HG02623 (cell line): Measurements from ENCODE around the gene ANAPC1.
"Not testable (repeated sequence)": the region's sequence is repeated elsewhere in the genome, so short reads cannot be mapped to it uniquely, and the experiment has no call there.

ENCODE experiments used
- ATAC-seq: cut with Tn5 transposase; IDR thresholded peaks from one replicate; pipeline ENCODE4 v1.9.1; 2021; ENCODE audit warnings: moderate library complexity; ENCODE audit not compliant: unreplicated experiment

Gene ANAPC1

GRCh38 chr2:111747410-111748115 lies 136.4 kb downstream of the ANAPC1 start:
- ATAC-seq: not testable (repeated sequence)

DNA sequence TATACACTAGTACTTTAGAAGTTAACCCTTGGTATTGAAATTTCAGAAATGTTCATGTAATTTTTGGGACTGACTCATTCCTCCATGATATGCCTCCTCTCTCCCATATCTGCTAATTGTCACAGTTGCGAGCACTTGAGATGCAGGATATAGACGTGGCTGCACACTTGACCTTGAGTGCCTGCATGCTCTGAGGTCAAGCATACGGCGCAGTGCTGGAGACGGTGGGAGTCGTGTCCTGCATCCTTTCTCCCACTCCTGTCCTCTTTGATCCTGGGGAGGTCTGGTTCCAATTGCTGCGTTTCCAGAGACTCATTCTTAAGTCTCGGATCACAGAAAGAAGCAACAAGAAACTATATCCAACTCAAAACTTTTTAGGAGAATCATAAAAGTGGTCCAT lies 139.2 kb downstream of the ANAPC1 start:
- ATAC-seq: not testable (repeated sequence)

DNA sequence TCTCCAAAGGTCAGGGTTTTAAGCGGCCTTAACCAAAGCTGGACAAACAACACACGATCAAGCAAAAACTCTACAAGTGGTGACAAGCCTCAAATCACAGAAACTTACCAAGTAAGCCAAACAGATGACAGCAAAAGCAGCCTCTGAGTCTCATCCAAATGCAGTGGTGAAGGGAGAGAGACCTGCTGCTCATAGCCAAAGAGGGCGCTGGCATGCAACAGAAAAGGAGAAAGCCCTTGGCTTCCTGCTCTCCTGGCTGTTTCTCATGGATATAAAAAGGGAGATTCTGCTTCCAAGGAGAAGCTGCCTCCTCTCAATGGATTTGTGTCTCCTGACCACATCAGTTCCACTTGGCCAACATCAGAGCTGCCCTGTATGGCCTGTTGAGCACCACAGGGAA lies 142.5 kb downstream of the ANAPC1 start:
- ATAC-seq: not testable (repeated sequence)

DNA sequence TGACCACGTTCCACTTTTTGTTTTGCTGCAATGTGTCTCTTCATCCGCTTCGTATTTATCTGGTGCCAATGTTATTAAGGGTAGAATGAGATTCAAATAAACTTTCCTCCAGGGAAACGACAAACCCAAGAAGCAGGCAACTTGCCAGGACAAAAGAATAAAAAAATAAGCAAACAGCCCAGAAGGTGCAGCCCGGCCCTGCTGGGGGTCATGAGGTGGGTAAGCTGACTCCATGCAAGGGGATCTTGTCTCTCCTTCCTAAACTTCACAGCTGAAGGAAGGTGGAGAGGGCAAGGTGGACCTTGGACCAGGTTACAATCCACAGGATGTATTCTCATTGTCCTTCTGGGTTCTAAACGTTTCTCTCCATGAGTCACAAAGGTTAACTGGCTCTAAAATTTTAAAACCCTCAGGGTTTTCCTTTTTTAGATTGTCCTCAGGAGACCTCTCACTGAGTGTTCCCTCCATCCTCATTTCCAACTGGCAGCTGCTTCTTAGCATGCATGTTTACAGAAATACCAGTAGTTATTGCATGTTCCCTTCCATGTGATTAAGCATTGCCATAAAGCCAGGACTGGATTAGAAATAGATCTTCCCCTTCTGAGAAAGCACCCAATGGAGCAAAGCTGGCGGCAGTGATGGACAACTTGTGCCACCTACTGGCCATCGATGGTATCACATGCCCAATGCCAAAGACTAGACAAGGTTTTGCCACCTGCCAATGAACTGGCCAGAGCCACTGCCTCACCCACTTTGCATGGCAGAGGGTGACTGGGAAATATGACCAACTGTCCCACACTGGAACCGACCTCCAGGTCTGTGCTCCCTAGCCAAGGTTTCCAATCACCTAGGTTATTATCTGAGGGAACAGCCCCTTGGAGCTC lies 147.9 kb downstream of the ANAPC1 start:
- peak; percentile 57 for ATAC-seq

GRCh38 chr2:111735420-111735819 lies 148.6 kb downstream of the ANAPC1 start:
- ATAC-seq: not testable (repeated sequence)

DNA sequence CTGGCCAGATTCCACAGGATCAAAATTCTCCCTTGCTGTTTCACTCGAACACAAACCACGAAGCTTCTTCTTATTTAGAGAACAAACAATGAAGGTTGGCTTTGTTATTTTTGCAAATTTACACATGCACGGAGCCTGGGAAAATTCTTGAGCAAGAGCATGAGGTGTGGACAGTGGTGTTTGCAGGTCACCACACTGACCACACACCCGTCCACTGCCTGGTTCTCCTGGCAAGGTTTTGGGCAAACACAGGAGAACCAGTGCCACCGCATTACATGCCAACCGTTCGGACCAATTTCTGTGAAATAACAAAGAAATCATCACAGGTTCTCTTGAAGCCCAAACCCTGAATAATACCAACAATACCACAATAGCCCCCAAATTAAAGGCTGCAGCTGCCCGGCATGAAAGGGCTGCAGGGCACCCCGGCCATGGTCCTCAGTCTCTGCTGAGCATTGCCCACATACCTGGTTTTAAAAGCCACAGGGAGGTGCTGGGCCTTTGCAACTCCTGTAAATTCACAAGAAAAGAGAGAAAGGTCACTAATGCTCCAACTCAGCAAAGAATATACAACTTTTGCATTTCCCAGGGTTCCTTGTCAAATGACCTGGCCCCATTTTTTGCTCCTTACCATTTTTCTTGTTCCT lies 154.1 kb downstream of the ANAPC1 start:
- ATAC-seq: not testable (repeated sequence)

- not testable (repeated sequence) for ATAC-seq
Observed at GRCh38 chr2:111727611-111728110, 156.3 kb downstream of the ANAPC1 start.

GRCh38 chr2:111725742-111726141 lies 158.3 kb downstream of the ANAPC1 start:
- not testable (repeated sequence) for ATAC-seq

- not testable (repeated sequence) for ATAC-seq
Observed at GRCh38 chr2:111719610-111720009, 164.4 kb downstream of the ANAPC1 start.
